Ascending aorta (tissue), 2 donors: ENCODE results near the gene RGS13. TPM values are rescaled to one million over a fixed set of nuclear protein-coding genes. Genes with fewer than 3 reads are reported as not detected.

Experiments
- DNase-seq, 2 donors: peaks; one replicate each; pipeline ENCODE4 v3.0.0-alpha.2; 2019; ENCODE audit warnings: low spot score in 2 of 2
- H3K27ac ChIP-seq, 2 donors: fragments of 200-600 bp; sonication (generic); one replicate each; pipeline ENCODE4 v1.5.1; 2016 to 2017; ENCODE audit warnings: mild to moderate bottlenecking in 1 of 2
- H3K27me3 ChIP-seq: fragments of 200-600 bp; sonication (generic); one replicate; pipeline ENCODE4 v1.5.1; 2017
- H3K36me3 ChIP-seq, 2 donors: fragments of 200-600 bp; sonication (generic); one replicate each; pipeline ENCODE4 v1.5.1; 2016
- H3K4me1 ChIP-seq, 2 donors: fragments of 200-600 bp; sonication (generic); one replicate each; pipeline ENCODE4 v1.5.1; 2016 to 2017; ENCODE audit warnings: mild to moderate bottlenecking in 1 of 2
- H3K4me3 ChIP-seq, 2 donors: fragments of 200-600 bp; sonication (generic); one replicate each; pipeline ENCODE4 v1.5.1; 2016 to 2017; ENCODE audit warnings: mild to moderate bottlenecking in 1 of 2
- H3K9me3 ChIP-seq, 2 donors: fragments of 200-600 bp; sonication (generic); one replicate each; pipeline ENCODE4 v1.5.1; 2016
- CTCF ChIP-seq, 3 experiments: fragments of 200-600 bp in 2 of 3; fragments of 450-650 bp in 1 of 3; sonication (generic) in 2 of 3; IDR thresholded peaks; one replicate each; pipeline ENCODE4 v1.5.1; 2016 to 2019; ENCODE audit warnings: antibody characterized with exemption in 3 of 3, mild to moderate bottlenecking in 1 of 3, moderate library complexity in 1 of 3
- intact Hi-C: fragments of 100-400 bp; cut with DNase I; formaldehyde crosslinking; loops from one replicate; pipeline ENCODE4 v1.15.1; 2023
- total RNA-seq: library from RNA; depleted of rRNA; stranded (reverse); fragments of >200 nt; gene quantifications from one replicate; pipeline ENCODE4 v1.1.0, GENCODE V29; 2016

Gene RGS13
- total RNA-seq, 1 donor from 2014 or later: not detected

- Histone ChIP-seq H3K9me3 (no peaks in the 10 kb centered on the region), H3K4me3 (no peak overlapping the region), H3K36me3 (no peaks in the 10 kb centered on the region), H3K27me3 (no peaks in the 10 kb centered on the region), H3K27ac (no peak overlapping the region), H3K4me1 (no peaks in the 10 kb centered on the region)
- intact Hi-C loops: no loop called here
- DNase-seq: no peak
- no peak for TF ChIP-seq CTCF (IDR thresholded peaks at IDR 0.05)
These were observed 66.4 kb downstream of the RGS13 start for GRCh38 chr1:192702212-192702902.

GRCh38 chr1:192703283-192704206, 67.6 kb downstream of the RGS13 start:
- Histone ChIP-seq H3K27me3 (no peaks in the 10 kb centered on the region), H3K4me3 (no peak overlapping the region), H3K27ac (no peak overlapping the region), H3K9me3 (no peaks in the 10 kb centered on the region), H3K36me3 (no peaks in the 10 kb centered on the region), H3K4me1 (no peaks in the 10 kb centered on the region)
- no peak for DNase-seq
- intact Hi-C loops: no loop called here
- TF ChIP-seq CTCF (IDR thresholded peaks at IDR 0.05): no peak

- intact Hi-C loops: no loop called here
- H3K27me3 ChIP-seq: no peaks in the 10 kb centered on the region
- no peak overlapping the region for H3K27ac ChIP-seq
- H3K36me3 ChIP-seq: no peaks in the 10 kb centered on the region
- no peak for TF ChIP-seq CTCF (IDR thresholded peaks at IDR 0.05)
- no peaks in the 10 kb centered on the region for H3K9me3 ChIP-seq
- DNase-seq: no peak
- H3K4me1 ChIP-seq: no peaks in the 10 kb centered on the region
- no peak overlapping the region for H3K4me3 ChIP-seq
These were observed 69.6 kb downstream of the RGS13 start for GRCh38 chr1:192705510-192705909.

GRCh38 chr1:192706936-192707335, 71.0 kb downstream of the RGS13 start:
- no peak for DNase-seq
- H3K9me3 ChIP-seq: no peaks in the 10 kb centered on the region
- intact Hi-C loops: no loop called here
- H3K4me1 ChIP-seq: no peaks in the 10 kb centered on the region
- no peak for TF ChIP-seq CTCF (IDR thresholded peaks at IDR 0.05)
- no peaks in the 10 kb centered on the region for H3K27me3 ChIP-seq
- H3K4me3 ChIP-seq: no peak overlapping the region
- no peak overlapping the region for H3K27ac ChIP-seq
- no peaks in the 10 kb centered on the region for H3K36me3 ChIP-seq

GRCh38 chr1:192707978-192708547, 72.1 kb downstream of the RGS13 start:
- Histone ChIP-seq H3K4me1 (no peaks in the 10 kb centered on the region), H3K4me3 (no peak overlapping the region), H3K27me3 (no peaks in the 10 kb centered on the region), H3K9me3 (no peaks in the 10 kb centered on the region), H3K36me3 (no peaks in the 10 kb centered on the region), H3K27ac (no peak overlapping the region)
- no peak for TF ChIP-seq CTCF (IDR thresholded peaks at IDR 0.05)
- DNase-seq: no peak
- intact Hi-C loops: no loop called here
